H1 (cell line): Measurements from ENCODE around the gene HSPBAP1. TPM values are rescaled to one million over a fixed set of nuclear protein-coding genes. Genes with fewer than 3 reads are reported as not detected.

ENCODE experiments used
- CTCF ChIA-PET: fragments of 300-600 bp; sonication (Branson Sonifier 250); formaldehyde crosslinking; loops from one replicate; lab custom pipeline; 2021; ENCODE audit not compliant: partially characterized antibody; lab: Charles Lee
- POLR2A ChIA-PET: fragments of 300-600 bp; sonication (Branson Sonifier 250); formaldehyde crosslinking; loops from one replicate; lab custom pipeline; 2021; ENCODE audit warnings: inconsistent platforms; ENCODE audit not compliant: partially characterized antibody; lab: Charles Lee
- DNase-seq, 2 experiments: peaks; one replicate each; pipeline versions ENCODE4 v3.0.0 to v3.0.0-alpha.2; 2010 to 2022; ENCODE audit warnings: low spot score in 2 of 2, low read depth in 1 of 2, mixed read lengths in 1 of 2
- FAIRE-seq: peaks from 2 replicates; lab custom pipeline; 2011; peaks lifted over from hg19 to GRCh38; lab: Jason Lieb, UNC
- H2AFZ ChIP-seq: 2 replicates; pipeline ENCODE4 v1.8.1; 2012; ENCODE audit warnings: low read length, inconsistent platforms
- H2AK5ac ChIP-seq: 2 replicates; pipeline ENCODE4 v1.6.1; 2013; ENCODE audit warnings: low read depth, low read length
- H2BK120ac ChIP-seq: replicated peaks from 2 replicates; pipeline ENCODE3; 2013; ENCODE audit warnings: low read depth, low read length, inconsistent platforms
- H2BK12ac ChIP-seq: 2 replicates; pipeline ENCODE4 v1.6.1; 2013; ENCODE audit warnings: low read depth, low read length
- H2BK15ac ChIP-seq: 2 replicates; pipeline ENCODE4 v1.6.1; 2013; ENCODE audit warnings: low read length
- H2BK20ac ChIP-seq: 2 replicates; pipeline ENCODE4 v1.6.1; 2013; ENCODE audit warnings: low read length
- H2BK5ac ChIP-seq: 2 replicates; pipeline ENCODE4 v1.6.1; 2013; ENCODE audit warnings: low read depth, low read length
- H3K14ac ChIP-seq: 2 replicates; pipeline ENCODE4 v1.6.1; 2013; ENCODE audit warnings: inconsistent platforms; ENCODE audit not compliant: insufficient read length
- H3K18ac ChIP-seq: 2 replicates; pipeline ENCODE4 v1.6.1; 2013; ENCODE audit warnings: low read length; ENCODE audit errors: extremely low read depth
- H3K23ac ChIP-seq: 2 replicates; pipeline ENCODE4 v1.6.1; 2013; ENCODE audit warnings: inconsistent platforms; ENCODE audit not compliant: insufficient read length
- H3K23me2 ChIP-seq: 2 replicates; pipeline ENCODE4 v1.6.1; 2013; ENCODE audit warnings: low read depth, low read length
- H3K27ac ChIP-seq: 2 replicates; pipeline ENCODE4 v1.6.1; 2011; ENCODE audit warnings: low read depth, low read length, inconsistent platforms
- H3K27me3 ChIP-seq, 4 experiments: replicated peaks in 1 of 4; 1 replicate in 1 of 4; 2 replicates in 3 of 4; pipeline versions ENCODE4 v1.6.1 to v1.8.1; 2011 to 2013; ENCODE audit warnings: low read length in 3 of 4, mild to moderate bottlenecking in 3 of 4, inconsistent platforms in 2 of 4, mixed read lengths in 2 of 4, moderate library complexity in 1 of 4; ENCODE audit not compliant: control insufficient read depth in 3 of 4, insufficient read depth in 3 of 4; ENCODE audit errors: extremely low read depth in 1 of 4
- H3K36me3 ChIP-seq, 4 experiments: 2 replicates each; pipeline versions ENCODE4 v1.6.1 to v1.8.1; 2011 to 2013; ENCODE audit warnings: mild to moderate bottlenecking in 4 of 4, low read length in 3 of 4, moderate library complexity in 2 of 4, control low read depth in 1 of 4, inconsistent platforms in 1 of 4; ENCODE audit not compliant: insufficient read depth in 4 of 4, control insufficient read depth in 2 of 4
- H3K4ac ChIP-seq: replicated peaks from 2 replicates; pipeline ENCODE3; 2013; ENCODE audit warnings: low read length, low read depth, mixed read lengths, inconsistent platforms; ENCODE audit not compliant: insufficient read length
- H3K4me1 ChIP-seq, 4 experiments: replicated peaks in 1 of 4; 1 replicate in 1 of 4; 2 replicates in 3 of 4; pipeline versions ENCODE4 v1.6.1 to v1.8.1; 2011 to 2013; ENCODE audit warnings: low read length in 3 of 4, inconsistent platforms in 2 of 4, mixed read lengths in 1 of 4; ENCODE audit not compliant: insufficient read depth in 4 of 4, control insufficient read depth in 3 of 4
- H3K4me2 ChIP-seq, 2 experiments: 2 replicates each; pipeline versions ENCODE4 v1.6.1 to v1.8.1; 2011 to 2013; ENCODE audit warnings: low read depth in 2 of 2, low read length in 2 of 2, control low read depth in 1 of 2, inconsistent platforms in 1 of 2, mild to moderate bottlenecking in 1 of 2; ENCODE audit not compliant: insufficient read depth in 1 of 2
- H3K4me3 ChIP-seq, 4 experiments: fragments of 200-600, 300-600 bp in 1 of 4; sonication (generic), shearing (Covaris generic), sonication (Bioruptor Twin) in 1 of 4; 2 replicates each; pipeline versions ENCODE4 v1.5.1 to v1.8.1; 2011 to 2016; ENCODE audit warnings: low read length in 4 of 4, low read depth in 3 of 4, control low read depth in 2 of 4, inconsistent platforms in 2 of 4, mild to moderate bottlenecking in 2 of 4, mixed read lengths in 1 of 4, moderate library complexity in 1 of 4; ENCODE audit not compliant: insufficient read depth in 2 of 4; ENCODE audit errors: extremely low read depth in 1 of 4
- H3K56ac ChIP-seq: replicated peaks from 2 replicates; pipeline ENCODE3; 2013; ENCODE audit warnings: low read depth, mild to moderate bottlenecking, mixed read lengths, low read length, inconsistent platforms; ENCODE audit not compliant: insufficient read length
- H3K79me1 ChIP-seq: 2 replicates; pipeline ENCODE4 v1.6.1; 2013; ENCODE audit warnings: low read depth, low read length, control low read depth
- H3K79me2 ChIP-seq, 2 experiments: 2 replicates each; pipeline versions ENCODE4 v1.6.1 to v1.8.1; 2012 to 2013; ENCODE audit warnings: low read length in 2 of 2, mild to moderate bottlenecking in 2 of 2, inconsistent platforms in 1 of 2; ENCODE audit not compliant: insufficient read depth in 2 of 2, control insufficient read depth in 1 of 2
- H3K9ac ChIP-seq, 4 experiments: replicated peaks in 1 of 4; 1 replicate in 1 of 4; 2 replicates in 3 of 4; pipeline versions ENCODE4 v1.6.1 to v1.8.1; 2011 to 2013; ENCODE audit warnings: low read depth in 3 of 4, low read length in 3 of 4, control low read depth in 2 of 4, mild to moderate bottlenecking in 2 of 4, moderate library complexity in 2 of 4, inconsistent platforms in 1 of 4; ENCODE audit errors: extremely low read depth in 1 of 4
- H3K9me3 ChIP-seq, 2 experiments: 2 replicates each; pipeline versions ENCODE4 v1.6.1 to v1.8.1; 2012 to 2013; ENCODE audit warnings: mild to moderate bottlenecking in 2 of 2, moderate library complexity in 2 of 2, control low read depth in 1 of 2, inconsistent platforms in 1 of 2, low read depth in 1 of 2, low read length in 1 of 2, mixed read lengths in 1 of 2; ENCODE audit not compliant: insufficient read depth in 2 of 2
- H4K20me1 ChIP-seq, 2 experiments: replicated peaks in 1 of 2; 2 replicates each; pipeline versions ENCODE3 to v1.8.1; 2011 to 2013; ENCODE audit warnings: inconsistent platforms in 2 of 2, low read length in 2 of 2, mild to moderate bottlenecking in 1 of 2; ENCODE audit not compliant: insufficient read depth in 2 of 2, control insufficient read depth in 1 of 2
- H4K5ac ChIP-seq: 2 replicates; pipeline ENCODE4 v1.6.1; 2013; ENCODE audit warnings: low read length, low read depth, mixed read lengths, inconsistent platforms; ENCODE audit not compliant: insufficient read length
- H4K8ac ChIP-seq: 2 replicates; pipeline ENCODE4 v1.8.0; 2013; ENCODE audit warnings: mild to moderate bottlenecking, moderate library complexity, low read length, inconsistent platforms; ENCODE audit not compliant: insufficient read depth; ENCODE audit errors: extremely low read depth
- H4K91ac ChIP-seq: replicated peaks from 2 replicates; pipeline ENCODE3; 2013; ENCODE audit warnings: low read length, mixed read lengths, inconsistent platforms; ENCODE audit not compliant: insufficient read length
- ATF3 ChIP-seq: IDR thresholded peaks from 2 replicates; pipeline ENCODE4 v1.6.1; 2011; ENCODE audit warnings: low read depth, mild to moderate bottlenecking, low read length; ENCODE audit not compliant: insufficient read depth
- FOSL1 ChIP-seq: IDR thresholded peaks from 2 replicates; pipeline ENCODE4 v1.6.1; 2011; ENCODE audit warnings: mild to moderate bottlenecking, low read depth, low read length, moderate library complexity; ENCODE audit not compliant: insufficient read depth
- MAFK ChIP-seq: IDR thresholded peaks from 2 replicates; pipeline ENCODE4 v1.6.1; 2012; ENCODE audit warnings: low read depth, mild to moderate bottlenecking, improper control_type of control experiment, low read length
- SAP30 ChIP-seq: fragments of 300-600 bp; sonication (generic); IDR thresholded peaks from 2 replicates; pipeline ENCODE4 v1.7.1; 2012; ENCODE audit warnings: low read length, moderate library complexity, mild to moderate bottlenecking, inconsistent platforms; ENCODE audit not compliant: insufficient read depth, insufficient replicate concordance
- YY1 ChIP-seq: IDR thresholded peaks from 2 replicates; pipeline ENCODE4 v1.6.1; 2011; ENCODE audit warnings: low read depth, mild to moderate bottlenecking, low read length
- WGBS, 2 experiments: shearing (Covaris generic) in 1 of 2; methylation state at CpG; one replicate each; pipeline versions ENCODE4 v1.1.6 to v1.1.7; 2013 to 2015; ENCODE audit warnings: low lambda C conversion rate in 2 of 2, mixed read lengths in 2 of 2, inconsistent platforms in 1 of 2, low coverage in 1 of 2, missing lambda C conversion rate in 1 of 2; ENCODE audit not compliant: insufficient replicate concordance in 2 of 2, insufficient coverage in 1 of 2, insufficient read length in 1 of 2; ENCODE audit errors: extremely low coverage in 1 of 2, missing lambda C conversion rate in 1 of 2; 5-methylcytosine and 5-hydroxymethylcytosine counted together
- polyA plus RNA-seq, 7 experiments: library from polyadenylated mRNA; depleted of rRNA in 3 of 7; stranded (reverse) in 5 of 7; unstranded in 2 of 7; fragments of >200 nt in 5 of 7; fragments of 200-250 nt in 2 of 7; gene quantifications; 1 replicate in 5 of 7; 2 replicates in 1 of 7; 4 replicates in 1 of 7; pipeline versions ENCODE4 v1.2.1 to v1.2.3, GENCODE V29; 2011 to 2013; ENCODE audit warnings: missing spikeins in 2 of 7, mixed read lengths in 2 of 7
- total RNA-seq: library from RNA; stranded (reverse); fragmentation: NEBNext Ultra II Directional; extraction: Animal tissue kit (Norgen Biotek cat#: 25700); gene quantifications from 2 replicates; pipeline ENCODE4 v1.2.1, GENCODE V29; 2021

Gene HSPBAP1
- total and polyA plus RNA-seq, 2 of the 8 experiments (the other 6 are each of a cell fraction or from before 2014, with no cell fraction given) = 7.5 to 8.3 TPM

DNA sequence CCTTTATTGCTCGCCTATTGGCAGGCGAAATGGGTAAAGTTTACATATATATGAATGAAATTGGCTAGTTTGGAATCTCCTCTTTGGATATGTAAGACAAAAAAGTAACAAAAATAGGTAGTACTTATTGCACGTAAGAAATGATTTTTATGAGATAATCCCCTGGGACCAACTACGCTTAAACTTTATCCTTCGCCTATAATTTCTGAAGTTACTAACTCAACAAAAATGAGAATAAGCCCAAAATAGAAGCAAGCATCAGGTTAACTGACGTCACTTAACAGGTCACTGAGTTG is 800 bp upstream of the HSPBAP1 start:
- Histone ChIP-seq H4K5ac (peak overlapping the region; percentile 31), H4K8ac (no peak overlapping the region), H2AK5ac (no peak overlapping the region), H3K9me3 (no peaks in the 10 kb centered on the region), H3K36me3 (no peaks in the 10 kb centered on the region), H3K23ac (no peak overlapping the region), H2BK12ac (no peak overlapping the region; the same call in 1 of the 2 replicates), H3K4me1 (peaks cover 0 to 7% (median 2%) of the 10 kb centered on the region in 4 experiments; a peak in 2 of 7 replicates), H3K9ac (peak overlapping the region in 3 of 4 experiments; percentile 10 to 72 (median 70); a peak in 5 of 7 replicates), H3K27ac (0 out of 2 replicates have a peak overlapping the region, but pooled peaks have one; percentile 70), H3K27me3 (peaks cover 0 to 7% (median 3%) of the 10 kb centered on the region in 4 experiments; a peak in 3 of 7 replicates), H3K18ac (peak overlapping the region; percentile 75; the same call in 1 of the 2 replicates), H2BK20ac (no peak overlapping the region), H2BK120ac (peak overlapping the region; percentile 30), H3K4me2 (peak overlapping the region; percentile 86 to 91), H2BK15ac (no peak overlapping the region), H4K20me1 (no peaks in the 10 kb centered on the region), H2BK5ac (peak overlapping the region; percentile 67; the same call in 1 of the 2 replicates), H3K4ac (no peak overlapping the region), H3K79me2 (peaks cover 0 to 7% of the 10 kb centered on the region in 2 experiments; a peak in 1 of 4 replicates), H3K23me2 (peaks cover 11% of the 10 kb centered on the region; the same call in 1 of the 2 replicates), H3K4me3 (peak overlapping the region; percentile 64 to 80 (median 76)), H3K56ac (no peak overlapping the region), H3K79me1 (no peaks in the 10 kb centered on the region; the same call in 1 of the 2 replicates), H2AFZ (peak overlapping the region; percentile 73), H3K14ac (no peak overlapping the region), H4K91ac (no peak overlapping the region)
- DNase-seq (no peak), FAIRE-seq (no peak)
- ChIA-PET POLR2A (interaction anchor here (0.9 to 1.6 kb wide), 6 partner anchors 18 to 513 kb away, joined by 3 to 6 read pairs (median 4); no protein-coding TSS in a partner anchor), CTCF (interaction anchor here (1.3 kb wide), 1 partner anchor 39 kb away, joined by 4 read pairs; no protein-coding TSS in a partner anchor)
- WGBS, 2 experiments = 2% methylated on average over 6 of the region's 6 CpGs; no CpG with 5 or more reads in 1 of the 2 experiments
- TF ChIP-seq ATF3 (no peak), FOSL1 (no peak), MAFK (no peak), YY1 (no peak), SAP30 (peak; percentile 8)
